Thyroid gland (tissue), 4 donors: ENCODE data around the gene AP3D1. TPM values are rescaled to one million over a fixed set of nuclear protein-coding genes. Genes with fewer than 3 reads are reported as not detected.

Experiments
- DNase-seq, 2 donors: peaks; one replicate each; pipeline ENCODE4 v3.0.0-alpha.2; 2019
- H3K27ac ChIP-seq, 3 donors: fragments of 200-600 bp; sonication (generic); 1 replicate in 2 of 3; 2 replicates in 1 of 3; pipeline ENCODE4 v1.5.1; 2016 to 2019; ENCODE audit warnings: mild to moderate bottlenecking in 1 of 3, moderate library complexity in 1 of 3
- H3K27me3 ChIP-seq: fragments of 200-600 bp; sonication (generic); one replicate; pipeline ENCODE4 v1.5.1; 2019
- H3K36me3 ChIP-seq, 2 donors: fragments of 200-600 bp; sonication (generic); one replicate each; pipeline ENCODE4 v1.5.1; 2016 to 2019
- H3K4me1 ChIP-seq, 2 donors: fragments of 200-600 bp; sonication (generic); one replicate each; pipeline ENCODE4 v1.5.1; 2017 to 2019
- H3K4me3 ChIP-seq, 3 donors: fragments of 200-600 bp; sonication (generic); replicated peaks in 1 of 3; 1 replicate in 2 of 3; 2 replicates in 1 of 3; pipeline ENCODE4 v1.5.1; 2016; ENCODE audit warnings: mild to moderate bottlenecking in 1 of 3
- H3K9me3 ChIP-seq: fragments of 200-600 bp; sonication (generic); one replicate; pipeline ENCODE4 v1.5.1; 2017
- CTCF ChIP-seq, 6 experiments: fragments of 200-600 bp in 3 of 6; fragments of 450-650 bp in 3 of 6; sonication (generic) in 3 of 6; IDR thresholded peaks; one replicate each; pipeline ENCODE4 v1.5.1; 2016 to 2019; ENCODE audit warnings: antibody characterized with exemption in 6 of 6, mild to moderate bottlenecking in 2 of 6, inconsistent platforms in 1 of 6, moderate library complexity in 1 of 6
- POLR2A ChIP-seq, 2 donors: fragments of 450-650 bp; IDR thresholded peaks; one replicate each; pipeline ENCODE4 v1.6.1; 2017; ENCODE audit warnings: antibody characterized with exemption in 2 of 2, mild to moderate bottlenecking in 2 of 2, moderate library complexity in 1 of 2
- WGBS, 2 donors: methylation state at CpG; one replicate each; pipeline ENCODE4 v1.1.5; 2017; 5-methylcytosine and 5-hydroxymethylcytosine counted together
- intact Hi-C: fragments of 100-400 bp; cut with DNase I; formaldehyde crosslinking; loops from one replicate; pipeline ENCODE4 v1.15.1; 2023
- total RNA-seq, 4 donors: library from RNA; depleted of rRNA; stranded (reverse); fragments of >200 nt; gene quantifications; one replicate each; pipeline ENCODE4 v1.2.3, GENCODE V29; 2016

Gene AP3D1
- total RNA-seq, 4 donors from 2014 or later = 62.5 to 121 (median 118) TPM

DNA sequence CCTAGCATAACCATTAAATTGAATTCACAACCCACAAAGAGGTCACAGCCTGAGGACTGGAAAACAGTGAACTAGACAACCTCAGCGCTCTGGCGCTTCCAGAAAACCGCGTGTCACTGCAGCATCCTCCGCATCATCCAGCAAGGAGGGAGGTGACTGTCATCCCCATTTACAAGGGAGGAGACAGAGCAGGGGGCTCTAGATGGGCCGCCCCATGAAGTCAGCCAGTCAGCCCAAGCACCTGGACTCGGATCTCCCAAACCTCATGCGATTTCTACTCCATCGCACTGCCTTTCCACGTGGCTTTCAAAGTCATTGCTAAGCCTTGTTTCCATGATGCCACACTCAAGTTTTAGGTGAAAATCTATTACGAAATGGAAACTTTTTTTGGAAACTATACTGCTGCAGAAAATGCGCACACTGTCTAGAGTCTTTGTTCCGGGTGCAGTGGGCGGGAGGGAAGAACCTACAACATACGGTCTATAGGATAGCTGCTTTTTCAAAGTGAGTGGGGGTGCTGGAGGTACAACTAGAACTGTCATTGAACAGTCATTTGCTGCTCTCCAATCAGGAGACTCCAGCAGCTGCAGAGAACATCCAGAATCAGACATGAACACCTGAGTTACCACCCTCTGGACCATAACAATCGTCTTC is 2.8 kb downstream of the AP3D1 start:
- no peaks in the 10 kb centered on the region for H3K36me3 ChIP-seq
- intact Hi-C loops = loop anchor here (10.0 kb wide), 1 partner anchor 246 kb away; no protein-coding TSS in a partner anchor
- WGBS, 2 donors = 82 to 90% methylated on average over 16 of the region's 16 CpGs
- peaks cover 11 to 19% of the 10 kb centered on the region in 2 donors for H3K4me1 ChIP-seq
- H3K27ac ChIP-seq = no peak overlapping the region
- no peaks in the 10 kb centered on the region for H3K27me3 ChIP-seq
- H3K4me3 ChIP-seq = no peak overlapping the region
- H3K9me3 ChIP-seq = no peaks in the 10 kb centered on the region
- no peak for TF ChIP-seq POLR2A (IDR thresholded peaks at IDR 0.05)
- no peak for TF ChIP-seq CTCF (IDR thresholded peaks at IDR 0.05)
- no peak for DNase-seq

- H3K27me3 ChIP-seq = no peaks in the 10 kb centered on the region
- H3K27ac ChIP-seq = no peak overlapping the region
- no peak for TF ChIP-seq POLR2A (IDR thresholded peaks at IDR 0.05)
- TF ChIP-seq CTCF (IDR thresholded peaks at IDR 0.05) = no peak
- 79 to 80% methylated on average over 14 to 16 of the region's 16 CpGs for WGBS, 2 donors
- no peak for DNase-seq
- intact Hi-C loops = loop anchor here (10.0 kb wide), 1 partner anchor 249 kb away; no protein-coding TSS in a partner anchor
- no peaks in the 10 kb centered on the region for H3K9me3 ChIP-seq
- peaks cover 11 to 17% of the 10 kb centered on the region in 2 donors for H3K4me1 ChIP-seq
- no peak overlapping the region for H3K4me3 ChIP-seq
- no peaks in the 10 kb centered on the region for H3K36me3 ChIP-seq
Measured at GRCh38 chr19:2145831-2146241, 5.5 kb downstream of the AP3D1 start.

DNA sequence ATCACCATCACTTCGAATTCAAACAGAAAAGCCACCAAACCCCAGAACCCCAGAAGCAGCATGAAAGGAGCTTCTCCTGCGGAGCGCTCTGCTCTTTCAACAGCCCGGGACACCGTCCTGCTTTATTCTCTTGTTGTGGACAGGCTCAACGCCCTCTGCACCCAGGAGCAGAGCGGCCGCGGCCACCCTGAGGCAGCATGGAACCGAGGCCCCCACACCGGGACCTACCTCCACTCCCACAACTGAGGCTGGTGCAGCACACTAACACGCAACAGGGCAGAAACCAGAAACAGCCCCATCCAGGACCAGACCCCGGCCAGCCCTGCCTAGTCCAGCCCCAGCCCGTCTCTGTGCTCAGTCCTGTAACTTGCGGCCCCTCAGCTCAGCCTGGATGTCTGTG is 7.2 kb downstream of the AP3D1 start:
- intact Hi-C loops = loop anchor here (10.0 kb wide), 1 partner anchor 251 kb away; no protein-coding TSS in a partner anchor
- peaks cover 0 to 4% of the 10 kb centered on the region in 2 donors for H3K4me1 ChIP-seq
- no peaks in the 10 kb centered on the region for H3K9me3 ChIP-seq
- no peak overlapping the region for H3K4me3 ChIP-seq
- no peaks in the 10 kb centered on the region for H3K27me3 ChIP-seq
- no peak for TF ChIP-seq POLR2A (IDR thresholded peaks at IDR 0.05)
- TF ChIP-seq CTCF (IDR thresholded peaks at IDR 0.05) = no peak
- WGBS, 2 donors = 92 to 94% methylated on average over 15 of the region's 15 CpGs
- DNase-seq = no peak
- H3K27ac ChIP-seq = no peak overlapping the region
- no peaks in the 10 kb centered on the region for H3K36me3 ChIP-seq

GRCh38 chr19:2142173-2142829 is 9.1 kb downstream of the AP3D1 start:
- peak in 1 of 2 donors; percentile 57 for DNase-seq
- Histone ChIP-seq H3K36me3 (peaks cover 6 to 12% of the 10 kb centered on the region in 2 donors), H3K27me3 (no peaks in the 10 kb centered on the region), H3K4me1 (peaks cover 0 to 4% of the 10 kb centered on the region in 2 donors), H3K27ac (no peak overlapping the region), H3K4me3 (no peak overlapping the region), H3K9me3 (no peaks in the 10 kb centered on the region)
- intact Hi-C loops = loop anchor here (10.0 kb wide), 1 partner anchor 252 kb away; no protein-coding TSS in a partner anchor
- 79 to 97% methylated on average over 15 of the region's 15 CpGs for WGBS, 2 donors
- no peak for TF ChIP-seq POLR2A (IDR thresholded peaks at IDR 0.05)
- no peak for TF ChIP-seq CTCF (IDR thresholded peaks at IDR 0.05)

GRCh38 chr19:2140138-2140569 is 11.2 kb downstream of the AP3D1 start:
- DNase-seq = no peak
- TF ChIP-seq POLR2A (IDR thresholded peaks at IDR 0.05) = no peak
- TF ChIP-seq CTCF (IDR thresholded peaks at IDR 0.05) = no peak
- H3K4me3 ChIP-seq = no peak overlapping the region
- 90% methylated on average over 14 of the region's 14 CpGs for WGBS, 2 donors
- intact Hi-C loops = loop anchor here (10.0 kb wide), 1 partner anchor 255 kb away; no protein-coding TSS in a partner anchor
- H3K4me1 ChIP-seq = peaks cover 0 to 4% of the 10 kb centered on the region in 2 donors
- peaks cover 20 to 26% of the 10 kb centered on the region in 2 donors for H3K36me3 ChIP-seq
- H3K27me3 ChIP-seq = no peaks in the 10 kb centered on the region
- H3K9me3 ChIP-seq = no peaks in the 10 kb centered on the region
- H3K27ac ChIP-seq = no peak overlapping the region
